ENCODE data around the gene NECAB2. TPM values are rescaled to one million over a fixed set of nuclear protein-coding genes. Genes with fewer than 3 reads are reported as not detected.

NECAB2 gene
- total and polyA plus RNA-seq, 2 experiments from 2014 or later, result 1.6 to 5.1 TPM

DNA sequence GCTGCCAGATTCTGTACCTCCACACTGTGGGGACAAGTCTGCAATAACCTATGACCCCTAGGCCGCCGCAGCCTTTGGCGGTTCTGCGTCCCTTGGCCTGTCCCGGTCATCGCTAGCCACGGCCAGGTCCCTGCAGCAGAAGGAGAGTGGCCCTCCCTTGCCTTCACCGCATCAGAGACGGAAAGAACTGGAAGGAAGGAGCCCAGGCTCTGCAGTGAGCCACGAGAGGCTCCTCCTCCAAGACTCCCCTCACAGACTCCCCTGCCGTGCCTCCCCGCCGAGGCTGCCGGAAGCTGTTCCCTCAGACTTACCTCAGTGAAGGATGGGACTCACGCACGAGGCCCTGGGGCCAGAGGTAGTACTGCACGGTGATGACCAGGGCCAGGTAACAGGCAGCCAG lies 63.5 kb downstream of the NECAB2 start:
- Histone ChIP-seq H3K79me2 (replicated peaks; ENCODE audit: insufficient read depth) (no peaks in the 10 kb centered on the region), H3K4me1 (ENCODE audit: insufficient read depth) (no peaks in the 10 kb centered on the region), H3K9me2 (ENCODE audit: insufficient read depth) (no peaks in the 10 kb centered on the region), H3K36me3 (ENCODE audit: insufficient read depth) (no peaks in the 10 kb centered on the region), H2AFZ (no peak overlapping the region), H3K27me3 (ENCODE audit: insufficient read depth) (no peaks in the 10 kb centered on the region), H3K4me2 (no peak overlapping the region), H4K20me1 (replicated peaks; ENCODE audit: insufficient read depth) (no peaks in the 10 kb centered on the region), H3K27ac (ENCODE audit: low read depth) (no peak overlapping the region), H3F3A (replicated peaks; ENCODE audit: low read depth) (no peaks in the 10 kb centered on the region), H3K4me3 (no peak overlapping the region)
- Mint-ChIP-seq H3K27me3 (ENCODE audit: insufficient read depth, low read depth, poor library complexity) (peaks cover 10% of the 10 kb centered on the region), H3K27ac (no peak overlapping the region), H3K36me3 (ENCODE audit: low read depth) (no peaks in the 10 kb centered on the region), H3K9me3 (peaks cover 2% of the 10 kb centered on the region; the same call in 2 of the 3 replicates), H3K4me1 (peaks cover 8% of the 10 kb centered on the region), H3K4me3 (no peak overlapping the region)
- no peak for TF ChIP-seq STAT1 (IDR thresholded peaks at IDR 0.05; ENCODE audit: unreplicated experiment)
- no peak for TF ChIP-seq ZNF331 (CRISPR knock-in tag; IDR thresholded peaks at IDR 0.05; ENCODE audit: low read depth)
- TF ChIP-seq POLR2AphosphoS5 (IDR thresholded peaks at IDR 0.05; ENCODE audit: low read depth), result no peak
- TF ChIP-seq, protein P1, sequence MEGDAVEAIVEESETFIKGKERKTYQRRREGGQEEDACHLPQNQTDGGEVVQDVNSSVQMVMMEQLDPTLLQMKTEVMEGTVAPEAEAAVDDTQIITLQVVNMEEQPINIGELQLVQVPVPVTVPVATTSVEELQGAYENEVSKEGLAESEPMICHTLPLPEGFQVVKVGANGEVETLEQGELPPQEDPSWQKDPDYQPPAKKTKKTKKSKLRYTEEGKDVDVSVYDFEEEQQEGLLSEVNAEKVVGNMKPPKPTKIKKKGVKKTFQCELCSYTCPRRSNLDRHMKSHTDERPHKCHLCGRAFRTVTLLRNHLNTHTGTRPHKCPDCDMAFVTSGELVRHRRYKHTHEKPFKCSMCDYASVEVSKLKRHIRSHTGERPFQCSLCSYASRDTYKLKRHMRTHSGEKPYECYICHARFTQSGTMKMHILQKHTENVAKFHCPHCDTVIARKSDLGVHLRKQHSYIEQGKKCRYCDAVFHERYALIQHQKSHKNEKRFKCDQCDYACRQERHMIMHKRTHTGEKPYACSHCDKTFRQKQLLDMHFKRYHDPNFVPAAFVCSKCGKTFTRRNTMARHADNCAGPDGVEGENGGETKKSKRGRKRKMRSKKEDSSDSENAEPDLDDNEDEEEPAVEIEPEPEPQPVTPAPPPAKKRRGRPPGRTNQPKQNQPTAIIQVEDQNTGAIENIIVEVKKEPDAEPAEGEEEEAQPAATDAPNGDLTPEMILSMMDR (conservative IDR thresholded peaks at IDR 0.05; ENCODE audit: low read depth in 2 of 2), result no peak
- TF ChIP-seq ZNF462 (CRISPR knock-in tag; IDR thresholded peaks at IDR 0.05), result no peak
- TF ChIP-seq, protein P2, sequence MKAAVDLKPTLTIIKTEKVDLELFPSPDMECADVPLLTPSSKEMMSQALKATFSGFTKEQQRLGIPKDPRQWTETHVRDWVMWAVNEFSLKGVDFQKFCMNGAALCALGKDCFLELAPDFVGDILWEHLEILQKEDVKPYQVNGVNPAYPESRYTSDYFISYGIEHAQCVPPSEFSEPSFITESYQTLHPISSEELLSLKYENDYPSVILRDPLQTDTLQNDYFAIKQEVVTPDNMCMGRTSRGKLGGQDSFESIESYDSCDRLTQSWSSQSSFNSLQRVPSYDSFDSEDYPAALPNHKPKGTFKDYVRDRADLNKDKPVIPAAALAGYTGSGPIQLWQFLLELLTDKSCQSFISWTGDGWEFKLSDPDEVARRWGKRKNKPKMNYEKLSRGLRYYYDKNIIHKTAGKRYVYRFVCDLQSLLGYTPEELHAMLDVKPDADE (IDR thresholded peaks at IDR 0.05), result no peak
- TF ChIP-seq NANOG (IDR thresholded peaks at IDR 0.05; ENCODE audit: borderline replicate concordance), result no peak
- TF ChIP-seq JUNB (IDR thresholded peaks at IDR 0.05; ENCODE audit: unreplicated experiment), result no peak
- TF ChIP-seq ZNF114 (CRISPR knock-in tag; IDR thresholded peaks at IDR 0.05), result no peak
- TF ChIP-seq CREB1 (CRISPR knock-in tag; IDR thresholded peaks at IDR 0.05; ENCODE audit: low read depth), result no peak
- TF ChIP-seq EZH2phosphoT487 (IDR thresholded peaks at IDR 0.05; ENCODE audit: unreplicated experiment), result no peak
- TF ChIP-seq, protein P3, sequence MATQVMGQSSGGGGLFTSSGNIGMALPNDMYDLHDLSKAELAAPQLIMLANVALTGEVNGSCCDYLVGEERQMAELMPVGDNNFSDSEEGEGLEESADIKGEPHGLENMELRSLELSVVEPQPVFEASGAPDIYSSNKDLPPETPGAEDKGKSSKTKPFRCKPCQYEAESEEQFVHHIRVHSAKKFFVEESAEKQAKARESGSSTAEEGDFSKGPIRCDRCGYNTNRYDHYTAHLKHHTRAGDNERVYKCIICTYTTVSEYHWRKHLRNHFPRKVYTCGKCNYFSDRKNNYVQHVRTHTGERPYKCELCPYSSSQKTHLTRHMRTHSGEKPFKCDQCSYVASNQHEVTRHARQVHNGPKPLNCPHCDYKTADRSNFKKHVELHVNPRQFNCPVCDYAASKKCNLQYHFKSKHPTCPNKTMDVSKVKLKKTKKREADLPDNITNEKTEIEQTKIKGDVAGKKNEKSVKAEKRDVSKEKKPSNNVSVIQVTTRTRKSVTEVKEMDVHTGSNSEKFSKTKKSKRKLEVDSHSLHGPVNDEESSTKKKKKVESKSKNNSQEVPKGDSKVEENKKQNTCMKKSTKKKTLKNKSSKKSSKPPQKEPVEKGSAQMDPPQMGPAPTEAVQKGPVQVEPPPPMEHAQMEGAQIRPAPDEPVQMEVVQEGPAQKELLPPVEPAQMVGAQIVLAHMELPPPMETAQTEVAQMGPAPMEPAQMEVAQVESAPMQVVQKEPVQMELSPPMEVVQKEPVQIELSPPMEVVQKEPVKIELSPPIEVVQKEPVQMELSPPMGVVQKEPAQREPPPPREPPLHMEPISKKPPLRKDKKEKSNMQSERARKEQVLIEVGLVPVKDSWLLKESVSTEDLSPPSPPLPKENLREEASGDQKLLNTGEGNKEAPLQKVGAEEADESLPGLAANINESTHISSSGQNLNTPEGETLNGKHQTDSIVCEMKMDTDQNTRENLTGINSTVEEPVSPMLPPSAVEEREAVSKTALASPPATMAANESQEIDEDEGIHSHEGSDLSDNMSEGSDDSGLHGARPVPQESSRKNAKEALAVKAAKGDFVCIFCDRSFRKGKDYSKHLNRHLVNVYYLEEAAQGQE (IDR thresholded peaks at IDR 0.05; ENCODE audit: unreplicated experiment), result no peak
- ATAC-seq (peak; percentile 28), DNase-seq (ENCODE audit: low spot score) (no peak)

Measured in GM23338 (cell line).